ENCODE measurements around the gene WNK1.

The WNK1 gene

DNA sequence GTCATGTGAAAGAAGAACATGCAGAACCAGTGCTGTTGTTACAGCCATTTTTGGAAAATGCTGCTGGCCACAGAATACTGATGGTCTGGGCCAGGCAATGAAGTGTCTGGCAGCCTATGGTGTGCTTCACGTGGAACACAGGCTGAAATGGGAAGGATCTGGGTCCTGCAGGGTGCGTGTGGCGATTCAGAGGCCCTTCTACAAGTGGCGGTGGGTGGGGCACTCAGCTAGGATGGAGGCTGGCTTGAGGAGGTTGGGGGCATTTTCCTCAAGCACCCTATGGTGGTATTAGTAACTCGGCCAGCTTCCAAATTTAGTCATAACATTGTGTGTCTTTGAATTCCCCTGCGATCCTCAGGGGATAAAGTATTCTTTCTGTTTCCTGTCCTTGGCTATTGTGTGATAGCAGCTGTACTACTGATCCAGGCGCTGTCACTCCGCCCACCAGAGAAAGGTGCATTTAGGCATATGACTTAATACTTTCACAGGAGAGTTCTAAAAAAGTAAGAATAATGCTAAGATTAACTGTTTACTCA is 206.3 kb downstream of the WNK1 start:
- DNase-seq: no peak
